GM23338 (cell line): Measurements from ENCODE around the gene MAMDC2. TPM values are rescaled to one million over a fixed set of nuclear protein-coding genes. Genes with fewer than 3 reads are reported as not detected.

ENCODE experiments used
- ATAC-seq: fragments of 200-7000 bp; cut with Tn5 transposase; 3 replicates; pipeline ENCODE4 v1.9.1; 2020
- DNase-seq: peaks from one replicate; pipeline ENCODE4 v3.0.0-alpha.2; 2015; ENCODE audit warnings: low spot score
- H2AFZ ChIP-seq: fragments of 200-600 bp; sonication (generic); 2 replicates; pipeline ENCODE4 v1.8.0; 2016; ENCODE audit warnings: antibody characterized with exemption, mild to moderate bottlenecking, moderate library complexity
- H3F3A ChIP-seq: fragments of 200-600 bp; sonication (generic); replicated peaks from 2 replicates; pipeline ENCODE4 v1.8.0; 2017; ENCODE audit warnings: antibody characterized with exemption, mixed run types, low read depth
- H3K27ac ChIP-seq: fragments of 200-600 bp; sonication (generic); 2 replicates; pipeline ENCODE4 v1.6.1; 2016; ENCODE audit warnings: low read depth
- H3K27me3 ChIP-seq: fragments of 200-600 bp; sonication (generic); 2 replicates; pipeline ENCODE4 v1.8.0; 2016; ENCODE audit warnings: mild to moderate bottlenecking, mixed run types, moderate library complexity; ENCODE audit not compliant: insufficient read depth
- H3K36me3 ChIP-seq: fragments of 200-600 bp; sonication (generic); 2 replicates; pipeline ENCODE4 v1.8.0; 2016; ENCODE audit warnings: mild to moderate bottlenecking; ENCODE audit not compliant: insufficient read depth
- H3K4me1 ChIP-seq: fragments of 200-600 bp; sonication (generic); 2 replicates; pipeline ENCODE4 v1.8.0; 2016; ENCODE audit warnings: mild to moderate bottlenecking, moderate library complexity; ENCODE audit not compliant: insufficient read depth
- H3K4me2 ChIP-seq: fragments of 200-600 bp; sonication (generic); 2 replicates; pipeline ENCODE4 v1.7.1; 2017; ENCODE audit warnings: mixed run types
- H3K4me3 ChIP-seq: fragments of 200-600 bp; sonication (generic); 2 replicates; pipeline ENCODE4 v1.6.1; 2016; ENCODE audit warnings: mixed run types
- H3K79me2 ChIP-seq: fragments of 200-600 bp; sonication (generic); replicated peaks from 2 replicates; pipeline ENCODE4 v1.8.0; 2017; ENCODE audit warnings: mild to moderate bottlenecking; ENCODE audit not compliant: insufficient read depth
- H3K9me2 ChIP-seq: fragments of 200-600 bp; sonication (generic); 2 replicates; pipeline ENCODE4 v1.8.0; 2017; ENCODE audit not compliant: insufficient read depth
- H4K20me1 ChIP-seq: fragments of 200-600 bp; sonication (generic); replicated peaks from 2 replicates; pipeline ENCODE4 v1.8.0; 2017; ENCODE audit warnings: mild to moderate bottlenecking; ENCODE audit not compliant: insufficient read depth
- H3K27ac Mint-ChIP-seq: 2 replicates; pipeline ENCODE4 v1.8.0; 2020; ENCODE audit warnings: inconsistent platforms, mild to moderate bottlenecking, moderate library complexity, mixed read lengths
- H3K27me3 Mint-ChIP-seq: 3 replicates; pipeline ENCODE4 v1.8.0; 2022; ENCODE audit warnings: low read depth, mild to moderate bottlenecking, moderate library complexity, mixed read lengths, inconsistent platforms; ENCODE audit not compliant: insufficient read depth, poor library complexity
- H3K36me3 Mint-ChIP-seq: 3 replicates; pipeline ENCODE4 v1.8.0; 2021; ENCODE audit warnings: low read depth, mild to moderate bottlenecking, inconsistent platforms, moderate library complexity, mixed read lengths
- H3K4me1 Mint-ChIP-seq: 3 replicates; pipeline ENCODE4 v1.8.0; 2020; ENCODE audit warnings: mild to moderate bottlenecking, inconsistent platforms, mixed read lengths
- H3K4me3 Mint-ChIP-seq: 3 replicates; pipeline ENCODE4 v1.8.0; 2021; ENCODE audit warnings: moderate library complexity, mild to moderate bottlenecking, inconsistent platforms, mixed read lengths
- H3K9me3 Mint-ChIP-seq: 3 replicates; pipeline ENCODE4 v1.8.0; 2020; ENCODE audit warnings: moderate library complexity, mild to moderate bottlenecking, inconsistent platforms, mixed read lengths
- CREB1 ChIP-seq: fragments of 250-450 bp; sonication (Bioruptor Pico); IDR thresholded peaks from 2 replicates; pipeline ENCODE4 v1.5.0; 2020; ENCODE audit warnings: low read depth, mild to moderate bottlenecking, moderate library complexity
- CTCF ChIP-seq, 2 experiments: fragments of 200-600 bp in 1 of 2; sonication (generic) in 1 of 2; conservative IDR thresholded peaks; 2 replicates each; pipeline versions ENCODE4 v1.5.1 to v1.6.1; 2016 to 2017; ENCODE audit warnings: antibody characterized with exemption in 2 of 2, low read depth in 2 of 2, mild to moderate bottlenecking in 2 of 2, moderate library complexity in 1 of 2
- ETS1 ChIP-seq: IDR thresholded peaks from 2 replicates; pipeline ENCODE4 v1.6.1; 2016; ENCODE audit warnings: antibody characterized with exemption
- EZH2 ChIP-seq: fragments of 200-600 bp; sonication (generic); IDR thresholded peaks from one replicate; pipeline ENCODE4 v1.8.0; 2017; ENCODE audit warnings: antibody characterized with exemption, mild to moderate bottlenecking, low read depth; ENCODE audit not compliant: unreplicated experiment
- EZH2phosphoT487 ChIP-seq: fragments of 200-600 bp; sonication (generic); IDR thresholded peaks from one replicate; pipeline ENCODE4 v1.8.1; 2018; ENCODE audit warnings: antibody characterized with exemption; ENCODE audit not compliant: unreplicated experiment
- JUNB ChIP-seq: IDR thresholded peaks from one replicate; pipeline ENCODE4 v1.6.1; 2016; ENCODE audit warnings: antibody characterized with exemption; ENCODE audit not compliant: unreplicated experiment
- NANOG ChIP-seq: IDR thresholded peaks from 2 replicates; pipeline ENCODE4 v1.6.1; 2016; ENCODE audit warnings: antibody characterized with exemption, borderline replicate concordance
- POLR2AphosphoS5 ChIP-seq: IDR thresholded peaks from 2 replicates; pipeline ENCODE4 v1.6.1; 2016; ENCODE audit warnings: antibody characterized with exemption, low read depth
- REST ChIP-seq: IDR thresholded peaks from one replicate; pipeline ENCODE4 v1.6.1; 2018; ENCODE audit warnings: antibody characterized with exemption; ENCODE audit not compliant: unreplicated experiment
- STAT1 ChIP-seq: IDR thresholded peaks from one replicate; pipeline ENCODE4 v1.6.1; 2016; ENCODE audit warnings: antibody characterized with exemption; ENCODE audit not compliant: unreplicated experiment
- ZNF114 ChIP-seq: fragments of 250-450 bp; sonication (Bioruptor Pico); IDR thresholded peaks from 2 replicates; pipeline ENCODE4 v1.5.0; 2020; ENCODE audit warnings: mild to moderate bottlenecking, moderate library complexity
- ZNF331 ChIP-seq: fragments of 250-450 bp; sonication (Bioruptor Pico); IDR thresholded peaks from 2 replicates; pipeline ENCODE4 v1.5.0; 2020; ENCODE audit warnings: low read depth, mild to moderate bottlenecking, moderate library complexity
- ZNF462 ChIP-seq: fragments of 250-450 bp; sonication (Bioruptor Pico); IDR thresholded peaks from 2 replicates; pipeline ENCODE4 v1.5.0; 2020; ENCODE audit warnings: mild to moderate bottlenecking, moderate library complexity
- polyA plus RNA-seq: library from polyadenylated mRNA; unstranded; fragments of >200 nt; fragmentation: Nextera tagmentation; extraction: Ambion mirVana; gene quantifications from 2 replicates; pipeline ENCODE4 v1.2.1, GENCODE V29; 2016
- total RNA-seq: library from RNA; depleted of rRNA; stranded (reverse); fragments of >200 nt; shearing (Covaris generic); gene quantifications from 2 replicates; pipeline ENCODE4 v1.2.3, GENCODE V29; 2014

MAMDC2 gene
- total and polyA plus RNA-seq, 2 experiments from 2014 or later = 7.7 to 19.6 TPM

- Mint-ChIP-seq H3K4me1 (peaks cover 30% of the 10 kb centered on the region), H3K27ac (no peak overlapping the region), H3K9me3 (peaks cover 19% of the 10 kb centered on the region), H3K36me3 (peaks cover 19% of the 10 kb centered on the region), H3K27me3 (peaks cover 24% of the 10 kb centered on the region), H3K4me3 (no peak overlapping the region; the same call in 2 of the 3 replicates)
- ATAC-seq (no peak), DNase-seq (no peak)
- no peaks in the 10 kb centered on the region for H4K20me1 ChIP-seq
- H3K4me3 ChIP-seq = no peak overlapping the region
- H2AFZ ChIP-seq = no peak overlapping the region
- H3K4me2 ChIP-seq = no peak overlapping the region
- H3F3A ChIP-seq = no peaks in the 10 kb centered on the region
- no peaks in the 10 kb centered on the region for H3K27me3 ChIP-seq
- H3K79me2 ChIP-seq = no peaks in the 10 kb centered on the region
- peaks cover 5% of the 10 kb centered on the region; the same call in 1 of the 2 replicates for H3K9me2 ChIP-seq
- no peak overlapping the region for H3K27ac ChIP-seq
- H3K36me3 ChIP-seq = 0 out of 2 replicates have a peak, but pooled peaks cover 8% of the 10 kb centered on the region
- TF ChIP-seq JUNB = no peak
- no peak for TF ChIP-seq ZNF114 (CRISPR knock-in tag)
- no peak for TF ChIP-seq ZNF331 (CRISPR knock-in tag)
- no peak for TF ChIP-seq CREB1 (CRISPR knock-in tag)
- TF ChIP-seq NANOG = no peak
- TF ChIP-seq ETS1 = no peak
- TF ChIP-seq EZH2phosphoT487 = no peak
- TF ChIP-seq REST = no peak
- no peak for TF ChIP-seq CTCF (conservative IDR thresholded peaks at IDR 0.05; ENCODE audit: low read depth in 2 of 2)
- TF ChIP-seq EZH2 = no peak
- TF ChIP-seq STAT1 = no peak
- no peak for TF ChIP-seq ZNF462
- no peak for TF ChIP-seq POLR2AphosphoS5
- H3K4me1 ChIP-seq = peaks cover 16% of the 10 kb centered on the region
Measured at GRCh38 chr9:70040376-70040903, 3.2 kb upstream of the MAMDC2 start.
